Measurements from ENCODE around the gene COA8. TPM values are rescaled to one million over a fixed set of nuclear protein-coding genes. Genes with fewer than 3 reads are reported as not detected.

COA8 gene
- 32.7 and 33.0 TPM in 2 replicates for total RNA-seq

GRCh38 chr14:103562429-103563225, at the start of gene COA8, which contains the start of gene BAG5:
Gene COA8 (plus strand): TSS chr14:103562960. CDS start chr14:103563002, 42 bp downstream.
Gene BAG5 (minus strand): TSS chr14:103562657. CDS start chr14:103561164, 1,493 bp downstream.

GRCh38 chr14:103522649-103523574, 39.8 kb upstream of the COA8 start, which contains the start of gene CKB:
Gene CKB (minus strand): TSS chr14:103522830. CDS start chr14:103522493, 337 bp downstream.

GRCh38 chr14:103528587-103529382, 34.0 kb upstream of the COA8 start, which contains the start of gene TRMT61A:
Gene TRMT61A (plus strand): TSS chr14:103529196. CDS start chr14:103529979, 783 bp downstream.

DNA sequence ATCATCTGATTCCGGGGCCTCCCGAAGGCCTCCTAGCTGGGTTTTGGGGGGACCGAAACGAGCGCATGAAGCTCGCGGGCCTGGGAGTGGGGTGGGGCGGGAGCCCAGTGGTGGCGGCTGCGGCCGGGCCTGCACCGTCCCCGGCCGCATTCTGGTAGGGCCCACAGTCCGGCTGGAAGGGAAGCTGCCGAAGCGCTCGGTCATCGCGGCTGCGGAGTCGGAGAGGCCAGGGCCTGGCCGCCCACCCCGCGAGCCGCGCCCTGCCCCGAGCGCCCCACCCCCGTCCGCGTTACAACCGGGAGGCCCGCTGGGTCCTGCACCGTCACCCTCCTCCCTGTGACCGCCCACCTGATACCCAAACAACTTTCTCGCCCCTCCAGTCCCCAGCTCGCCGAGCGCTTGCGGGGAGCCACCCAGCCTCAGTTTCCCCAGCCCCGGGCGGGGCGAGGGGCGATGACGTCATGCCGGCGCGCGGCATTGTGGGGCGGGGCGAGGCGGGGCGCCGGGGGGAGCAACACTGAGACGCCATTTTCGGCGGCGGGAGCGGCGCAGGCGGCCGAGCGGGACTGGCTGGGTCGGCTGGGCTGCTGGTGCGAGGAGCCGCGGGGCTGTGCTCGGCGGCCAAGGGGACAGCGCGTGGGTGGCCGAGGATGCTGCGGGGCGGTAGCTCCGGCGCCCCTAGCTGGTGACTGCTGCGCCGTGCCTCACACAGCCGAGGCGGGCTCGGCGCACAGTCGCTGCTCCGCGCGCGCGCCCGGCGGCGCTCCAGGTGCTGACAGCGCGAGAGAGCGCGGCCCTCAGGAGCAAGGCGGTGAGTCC, 66.1 kb downstream of the COA8 start, which contains the start of gene KLC1:
KLC1 (plus strand) TSS at position 528 of the 819 bp plus-strand sequence. CDS start 25,354 bp downstream, outside the sequence.

Small RNA genes lying within 50 kb of the gene (small RNA-seq; reads per million reads assigned to genes)
- gene RNU4-68P, result not detected
- not detected for gene RNU7-160P

Other genes starting within 250 kb of the COA8 start
- 159 and 217 TPM in 2 replicates for gene EIF5, start 228.7 kb upstream of the COA8 start, total RNA-seq
- 76.8 and 99.4 TPM in 2 replicates for gene MARK3, start 177.5 kb upstream of the COA8 start, total RNA-seq
- gene CKB, start 40.1 kb upstream of the COA8 start, total RNA-seq, result 1.9 and 2.6 TPM in 2 replicates
- 7.2 and 8.0 TPM in 2 replicates for gene TRMT61A, start 33.8 kb upstream of the COA8 start, total RNA-seq
- 37.6 and 41.5 TPM in 2 replicates for gene BAG5, start 303 bp upstream of the COA8 start, total RNA-seq
- gene KLC1, start 66.3 kb downstream of the COA8 start, total RNA-seq, result 220 and 221 TPM in 2 replicates
- gene XRCC3, start 152.5 kb downstream of the COA8 start, total RNA-seq, result 13.7 and 19.5 TPM in 2 replicates
- gene ZFYVE21, start 152.8 kb downstream of the COA8 start, total RNA-seq, result 41.5 and 60.9 TPM in 2 replicates

Data from vein endothelial cell (primary cell).